Measurements from ENCODE around the gene TEDC1.

Gene TEDC1

DNA sequence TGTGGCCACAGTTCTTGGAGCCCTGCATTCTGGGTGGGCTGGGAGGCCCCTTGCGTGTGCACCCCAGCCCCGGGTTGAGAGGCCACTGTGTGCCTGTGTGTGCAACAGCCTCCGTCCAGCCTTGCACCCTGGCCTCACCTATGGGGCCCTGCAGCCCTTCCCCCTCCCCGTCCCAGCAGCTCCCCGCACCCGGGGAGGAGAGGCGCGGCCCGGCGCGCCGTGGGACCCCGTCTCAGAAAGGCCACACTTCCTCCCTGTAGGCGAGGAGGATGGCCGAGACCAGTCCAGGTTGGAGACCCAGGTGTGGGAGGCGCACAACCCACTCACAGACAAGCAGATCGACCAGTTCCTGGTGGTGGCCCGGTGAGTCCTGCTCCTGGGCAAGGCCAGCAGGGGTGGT lies 33.0 kb upstream of the TEDC1 start:
- no peak for DNase-seq

DNA sequence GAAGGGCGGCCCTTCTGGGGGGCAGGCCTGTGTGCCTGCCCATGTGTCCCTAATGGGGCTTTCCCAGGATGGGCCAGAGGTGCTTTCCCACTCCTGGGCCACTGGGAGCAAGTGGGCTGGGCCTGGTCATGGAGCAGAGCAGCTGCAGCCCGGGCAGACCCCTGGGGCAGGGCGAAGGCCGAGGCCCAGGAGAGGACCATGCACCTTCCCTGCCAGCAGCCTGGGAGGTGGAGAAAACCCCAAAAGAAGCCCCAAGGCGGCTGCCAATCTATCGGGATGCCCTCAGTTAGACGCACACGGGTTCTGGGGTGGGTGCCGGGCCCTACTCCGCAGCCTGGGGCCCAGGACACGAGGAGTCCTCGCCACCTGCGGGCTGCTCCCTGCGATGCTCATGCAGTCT lies 32.5 kb upstream of the TEDC1 start:
- no peak for DNase-seq

- DNase-seq = no peak
Observed at GRCh38 chr14:105460116-105460515, 30.9 kb upstream of the TEDC1 start.

DNA sequence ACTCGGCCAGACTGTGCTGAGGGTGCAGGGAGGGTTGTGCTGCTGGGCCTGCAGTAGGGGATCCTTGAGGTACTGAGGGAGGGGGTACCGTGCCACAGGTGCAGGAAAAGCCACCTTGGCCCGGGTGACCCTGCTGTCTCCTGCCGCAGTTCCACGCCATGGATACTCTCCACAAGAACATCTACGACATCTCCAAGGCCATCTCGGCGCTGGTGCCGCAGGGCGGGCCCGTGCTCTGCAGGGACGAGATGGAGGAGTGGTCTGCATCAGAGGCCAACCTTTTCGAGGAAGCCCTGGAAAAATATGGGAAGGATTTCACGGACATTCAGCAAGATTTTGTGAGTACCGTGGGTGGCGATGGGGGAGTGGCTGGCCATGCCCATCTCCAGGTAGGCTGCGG lies 30.4 kb upstream of the TEDC1 start:
- DNase-seq = no peak

- no peak for DNase-seq
Observed at GRCh38 chr14:105461903-105462302, 29.1 kb upstream of the TEDC1 start.

DNA sequence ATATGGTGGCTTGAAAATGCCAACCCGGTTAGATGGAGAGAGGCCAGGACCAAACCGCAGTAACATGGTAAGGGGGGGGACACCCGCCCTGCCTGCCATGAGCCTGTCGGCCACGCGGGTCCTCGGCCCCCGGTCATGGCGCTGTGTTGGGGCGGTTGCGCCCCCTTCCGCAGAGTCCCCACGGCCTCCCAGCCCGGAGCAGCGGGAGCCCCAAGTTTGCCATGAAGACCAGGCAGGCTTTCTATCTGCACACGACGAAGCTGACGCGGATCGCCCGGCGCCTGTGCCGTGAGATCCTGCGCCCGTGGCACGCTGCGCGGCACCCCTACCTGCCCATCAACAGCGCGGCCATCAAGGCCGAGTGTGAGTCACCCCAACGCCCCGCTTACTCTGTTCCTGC lies 26.5 kb upstream of the TEDC1 start:
- DNase-seq = no peak

DNA sequence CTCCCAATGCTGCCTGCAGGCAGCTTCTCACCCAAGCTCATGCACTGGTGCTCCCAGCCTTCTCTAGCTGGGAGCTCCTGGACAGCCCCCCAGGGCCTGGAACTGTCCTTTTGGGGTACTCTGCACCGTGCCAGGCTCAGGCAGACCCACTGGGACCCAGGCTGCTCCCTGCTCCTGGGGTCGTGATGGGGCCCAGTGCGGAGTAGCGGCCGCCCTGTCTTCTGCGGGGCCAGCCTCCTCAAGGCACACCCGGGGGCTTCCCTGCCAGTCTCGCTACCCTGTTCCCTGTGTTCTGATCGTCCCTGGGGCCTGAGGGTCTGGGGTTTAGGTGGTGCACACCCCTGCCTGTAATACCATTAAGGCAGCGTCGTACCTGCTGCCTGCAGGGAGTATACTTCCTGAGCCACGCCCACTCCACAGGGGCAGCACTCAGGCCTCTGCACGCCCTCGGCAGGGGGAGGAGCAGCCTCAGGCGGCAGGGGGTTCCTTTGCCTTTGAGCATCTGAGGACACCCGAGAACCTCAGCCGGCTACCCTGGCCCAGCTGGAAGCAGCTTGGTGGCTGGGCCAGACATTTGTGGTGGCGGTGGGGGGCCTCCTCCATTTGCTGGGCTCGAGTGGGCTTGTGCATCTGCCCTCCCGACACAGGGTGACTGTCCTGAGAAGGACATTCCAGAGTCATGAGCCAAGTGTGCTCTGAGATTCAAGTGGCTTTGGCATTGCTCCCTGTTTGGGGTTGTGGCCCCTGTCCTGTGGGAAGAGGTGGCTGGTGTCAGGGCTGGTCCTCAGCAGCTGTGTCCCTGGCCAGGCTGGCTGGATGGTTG lies 25.6 kb upstream of the TEDC1 start:
- no peak for DNase-seq

GRCh38 chr14:105466531-105467248 lies 24.4 kb upstream of the TEDC1 start:
- DNase-seq = no peak

GRCh38 chr14:105467249-105467941 lies 23.7 kb upstream of the TEDC1 start:
- DNase-seq = no peak

GRCh38 chr14:105467942-105468471 lies 23.0 kb upstream of the TEDC1 start:
- DNase-seq = no peak

GRCh38 chr14:105468621-105469241 lies 22.3 kb upstream of the TEDC1 start:
- no peak for DNase-seq

GRCh38 chr14:105469456-105470349 lies 21.3 kb upstream of the TEDC1 start:
- DNase-seq = no peak

GRCh38 chr14:105470350-105471296 lies 20.4 kb upstream of the TEDC1 start:
- no peak for DNase-seq

- no peak for DNase-seq
Observed at GRCh38 chr14:105471297-105471821, 19.7 kb upstream of the TEDC1 start.

DNA sequence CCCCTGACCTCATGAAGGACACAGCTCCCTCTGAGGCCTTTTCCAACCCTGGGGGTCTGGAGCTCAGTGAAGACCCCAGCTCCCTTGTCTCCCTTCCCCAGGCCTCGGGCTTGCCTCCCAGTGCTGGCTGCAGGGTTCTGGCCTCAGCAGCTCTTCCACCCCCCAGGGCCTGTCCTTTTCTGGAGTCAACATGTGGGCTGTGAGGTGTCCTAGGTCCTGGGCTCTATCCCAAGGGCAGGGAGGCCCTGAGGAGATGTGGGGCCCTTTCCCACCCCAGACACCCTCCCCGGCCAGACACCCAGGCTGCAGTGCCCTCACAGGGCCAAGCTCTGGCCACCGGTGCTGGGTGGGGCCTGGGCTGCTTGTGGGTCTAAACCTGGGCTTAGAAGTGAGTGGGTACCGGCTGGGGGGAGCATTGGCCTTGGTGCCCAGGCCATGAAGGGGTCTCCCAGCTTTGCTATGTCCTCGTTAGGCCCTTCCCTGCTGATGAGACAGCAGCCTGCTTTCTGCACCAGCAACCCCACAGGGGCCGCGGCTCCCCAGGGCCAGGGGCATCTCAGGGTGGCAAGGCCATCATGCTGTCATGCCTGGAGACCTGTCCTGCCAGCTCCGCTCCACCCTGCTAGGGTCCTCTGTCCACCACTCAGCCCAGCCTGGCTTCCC lies 19.1 kb upstream of the TEDC1 start:
- no peak for DNase-seq

DNA sequence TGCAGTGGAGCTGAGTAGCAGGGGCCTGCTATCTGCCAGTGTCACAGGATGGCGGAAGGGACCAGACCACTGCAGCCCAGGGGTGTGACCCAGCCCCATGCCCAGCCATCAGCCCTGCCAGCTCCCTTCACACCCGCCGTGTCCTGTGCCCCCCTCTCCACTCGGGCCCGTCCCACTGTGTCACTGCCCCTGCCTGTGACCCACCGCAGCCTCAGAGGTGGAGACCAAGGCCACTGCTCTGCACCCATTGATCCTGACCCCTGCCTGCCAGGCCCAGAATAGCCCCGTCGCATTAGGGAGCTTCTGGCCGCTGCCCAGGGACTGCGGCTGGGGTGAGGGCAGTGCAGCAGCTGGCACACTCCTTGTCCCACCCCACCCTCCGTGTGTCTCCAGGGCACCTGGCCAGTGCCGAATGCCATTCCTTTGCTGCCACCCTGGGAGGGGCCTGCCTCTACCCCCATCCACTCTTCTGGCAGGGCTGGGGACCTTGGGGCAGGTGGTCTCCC lies 18.5 kb upstream of the TEDC1 start:
- DNase-seq = no peak

- no peak for DNase-seq
Observed at GRCh38 chr14:105473033-105473676, 17.9 kb upstream of the TEDC1 start.

DNA sequence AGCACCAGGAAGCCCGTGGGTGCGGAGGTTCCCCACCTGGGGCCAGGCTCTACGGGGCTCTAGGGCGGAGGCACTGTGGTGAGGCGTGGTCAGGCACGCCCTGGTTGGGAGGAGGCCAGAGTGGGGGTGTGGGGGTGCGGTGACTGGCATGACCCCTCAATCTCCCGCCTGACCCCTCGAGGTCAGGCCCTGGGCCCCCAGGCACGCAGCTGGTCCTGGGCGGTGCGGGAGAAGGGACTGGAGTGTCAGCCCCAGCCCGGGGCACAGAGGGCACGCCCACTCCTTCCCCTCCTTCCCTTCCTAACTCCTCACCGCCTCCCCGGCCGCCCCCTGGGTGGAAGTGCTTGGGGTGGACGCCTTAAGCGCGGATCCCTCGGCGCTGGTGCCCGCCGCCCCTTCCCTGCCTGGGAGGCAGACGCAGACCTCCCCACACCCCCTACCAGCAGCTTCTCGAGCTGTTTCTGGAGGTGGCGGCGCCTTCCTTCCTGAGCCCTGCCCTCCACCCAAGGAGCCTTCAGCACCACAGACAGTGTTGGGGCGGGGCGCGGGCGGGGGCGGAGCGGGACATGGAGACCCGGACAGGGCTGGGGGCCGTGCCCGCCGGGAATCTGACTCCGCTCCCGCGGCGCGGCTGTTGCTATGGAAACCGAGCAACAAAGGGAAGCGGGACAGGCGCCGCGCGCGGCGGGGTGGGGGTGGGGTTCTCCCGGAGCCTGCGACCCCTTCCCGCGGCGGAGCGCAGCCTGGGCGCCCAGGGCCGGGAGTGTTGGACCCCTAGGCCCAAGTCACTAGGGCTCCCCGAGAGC lies 17.2 kb upstream of the TEDC1 start:
- peak; percentile 75 to 83 for DNase-seq

Measured in CD4-positive, alpha-beta T cell treated with Interleukin-4 for 1 hour (primary cell).